Upper lobe of left lung (tissue), 4 donors: ENCODE measurements around the gene PUSL1.

ENCODE experiments used
- CTCF ChIP-seq, 6 experiments: fragments of 450-650 bp in 4 of 6; fragments of 200-600 bp in 2 of 6; sonication (generic) in 2 of 6; IDR thresholded peaks; one replicate each; pipeline ENCODE4 v1.5.1; 2016 to 2019; ENCODE audit warnings: antibody characterized with exemption in 6 of 6
- POLR2A ChIP-seq, 4 donors: fragments of 450-650 bp; IDR thresholded peaks; one replicate each; pipeline ENCODE4 v1.5.1; 2016 to 2017; ENCODE audit warnings: antibody characterized with exemption in 4 of 4, mild to moderate bottlenecking in 2 of 4

- TF ChIP-seq POLR2A (IDR thresholded peaks at IDR 0.05): no peak
- no peak for TF ChIP-seq CTCF (IDR thresholded peaks at IDR 0.05)
These were observed 44.5 kb downstream of the PUSL1 start for GRCh38 chr1:1352786-1353388.
